HG02970 (cell line): Measurements from ENCODE around the gene SELENOP.

ENCODE experiments used
- ATAC-seq: cut with Tn5 transposase; IDR thresholded peaks from one replicate; pipeline ENCODE4 v1.9.1; 2021; ENCODE audit warnings: mild to moderate bottlenecking, moderate library complexity, moderate number of reproducible peaks; ENCODE audit not compliant: unreplicated experiment, low FRiP score

The SELENOP gene

GRCh38 chr5:42799668-42800114, 12.0 kb downstream of the SELENOP start:
- ATAC-seq: no peak

GRCh38 chr5:42799241-42799608, 12.5 kb downstream of the SELENOP start:
- no peak for ATAC-seq

GRCh38 chr5:42798284-42799240, 13.1 kb downstream of the SELENOP start:
- ATAC-seq: no peak

- no peak for ATAC-seq
Observed at GRCh38 chr5:42791151-42791550, 20.5 kb downstream of the SELENOP start.

- no peak for ATAC-seq
Observed at GRCh38 chr5:42787845-42788244, 23.8 kb downstream of the SELENOP start.

GRCh38 chr5:42787073-42787472, 24.6 kb downstream of the SELENOP start:
- no peak for ATAC-seq

- ATAC-seq: no peak
Observed at GRCh38 chr5:42785756-42786155, 25.9 kb downstream of the SELENOP start.

- ATAC-seq: no peak
Observed at GRCh38 chr5:42784132-42784531, 27.6 kb downstream of the SELENOP start.

GRCh38 chr5:42781584-42781983, 30.1 kb downstream of the SELENOP start:
- ATAC-seq: no peak

- peak; percentile 50 for ATAC-seq
Observed at GRCh38 chr5:42779083-42779482, 32.6 kb downstream of the SELENOP start.

GRCh38 chr5:42772265-42772993, 39.3 kb downstream of the SELENOP start:
- no peak for ATAC-seq

GRCh38 chr5:42770003-42770402, 41.7 kb downstream of the SELENOP start:
- ATAC-seq: no peak

GRCh38 chr5:42768106-42768504, 43.6 kb downstream of the SELENOP start:
- no peak for ATAC-seq

GRCh38 chr5:42767491-42768105, 44.1 kb downstream of the SELENOP start:
- no peak for ATAC-seq

- no peak for ATAC-seq
Observed at GRCh38 chr5:42761791-42762190, 49.9 kb downstream of the SELENOP start.

GRCh38 chr5:42760426-42760825, 51.3 kb downstream of the SELENOP start:
- no peak for ATAC-seq

- no peak for ATAC-seq
Observed at GRCh38 chr5:42759456-42759855, 52.2 kb downstream of the SELENOP start.

- no peak for ATAC-seq
Observed at GRCh38 chr5:42756606-42757601, 54.8 kb downstream of the SELENOP start, which contains the start of gene CCDC152. Gene CCDC152, plus strand, starts transcription at chr5:42756818. Its CDS starts 2,304 bp downstream, at chr5:42759122.

- no peak for ATAC-seq
Observed at GRCh38 chr5:42753099-42753498, 58.6 kb downstream of the SELENOP start.

GRCh38 chr5:42751044-42751443, 60.6 kb downstream of the SELENOP start:
- ATAC-seq: no peak
